Measurements from ENCODE around the gene NPHP4.

The NPHP4 gene

DNA sequence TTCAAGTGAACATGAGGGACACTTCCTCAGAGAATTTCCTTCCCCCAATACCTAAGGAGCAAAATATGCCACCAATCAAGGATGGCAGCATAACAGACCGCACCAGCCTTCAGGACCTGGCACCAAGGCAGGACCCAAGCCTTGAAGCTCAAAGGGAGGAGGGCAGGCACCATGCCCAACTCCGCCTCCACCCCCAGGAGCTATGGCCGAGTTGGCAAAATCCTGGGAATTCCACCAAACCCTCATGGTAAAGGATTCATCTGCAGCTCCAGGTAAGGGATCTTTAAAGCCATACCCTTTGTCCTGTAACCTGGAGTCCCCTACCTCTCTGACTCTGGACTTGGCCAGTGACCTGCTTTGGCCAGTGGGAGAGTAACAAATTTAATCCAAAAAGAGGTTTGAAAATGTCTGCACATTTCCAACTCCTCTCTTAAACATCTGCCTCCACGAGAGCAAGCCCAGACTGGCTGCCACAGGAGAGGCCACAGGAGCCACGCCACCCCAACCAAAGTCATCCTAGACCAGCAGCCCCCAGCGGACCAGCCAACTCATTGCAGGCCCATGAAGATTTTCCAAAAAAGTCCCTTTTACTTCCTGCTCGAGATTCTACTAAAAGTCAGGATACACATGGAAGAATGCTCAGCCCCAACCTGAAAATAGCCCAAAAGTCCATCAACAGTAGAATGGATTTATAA lies 41.9 kb downstream of the NPHP4 start:
- H3K4me3 ChIP-seq (ENCODE audit: low read depth, low read length): no peak overlapping the region
- no peak for DNase-seq (ENCODE audit: low read depth)
- TF ChIP-seq CTCF (IDR thresholded peaks at IDR 0.05; ENCODE audit: control insufficient read depth, extremely low read depth, insufficient read depth): no peak

GRCh38 chr1:5949761-5950100 lies 42.5 kb downstream of the NPHP4 start:
- peak overlapping the region; percentile 19 for H3K4me3 ChIP-seq (ENCODE audit: low read depth, low read length)
- DNase-seq (ENCODE audit: low read depth): no peak
- no peak for TF ChIP-seq CTCF (IDR thresholded peaks at IDR 0.05; ENCODE audit: control insufficient read depth, extremely low read depth, insufficient read depth)

GRCh38 chr1:5949085-5949760 lies 43.0 kb downstream of the NPHP4 start:
- 0 out of 2 replicates have a peak, but pooled peaks have one; percentile 7 for TF ChIP-seq CTCF (IDR thresholded peaks at IDR 0.05; ENCODE audit: control insufficient read depth, extremely low read depth, insufficient read depth)
- DNase-seq (ENCODE audit: low read depth): peak; percentile 68
- H3K4me3 ChIP-seq (ENCODE audit: low read depth, low read length): peak overlapping the region; percentile 19

DNA sequence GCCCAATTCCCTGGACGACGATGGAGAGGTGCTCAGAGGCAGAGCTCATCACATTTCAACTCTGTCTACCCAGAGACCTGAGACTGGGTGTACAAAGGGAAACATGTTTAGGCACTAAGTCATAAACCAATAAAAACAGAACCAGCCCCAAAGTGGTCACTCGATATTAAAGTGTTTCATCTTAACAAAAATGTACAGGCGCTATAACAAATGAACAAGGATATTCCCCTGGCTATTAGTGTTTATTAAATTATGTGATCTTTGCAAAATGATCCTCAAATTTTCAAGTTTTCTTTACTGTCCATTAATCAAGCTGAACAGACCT lies 43.6 kb downstream of the NPHP4 start:
- H3K4me3 ChIP-seq (ENCODE audit: low read depth, low read length): no peak overlapping the region
- TF ChIP-seq CTCF (IDR thresholded peaks at IDR 0.05; ENCODE audit: control insufficient read depth, extremely low read depth, insufficient read depth): no peak
- no peak for DNase-seq (ENCODE audit: low read depth)

- TF ChIP-seq CTCF (IDR thresholded peaks at IDR 0.05; ENCODE audit: control insufficient read depth, extremely low read depth, insufficient read depth): no peak
- H3K4me3 ChIP-seq (ENCODE audit: low read depth, low read length): no peak overlapping the region
These were observed 44.1 kb downstream of the NPHP4 start for GRCh38 chr1:5947978-5948680.

GRCh38 chr1:5947071-5947821 lies 45.0 kb downstream of the NPHP4 start:
- TF ChIP-seq CTCF (IDR thresholded peaks at IDR 0.05; ENCODE audit: control insufficient read depth, extremely low read depth, insufficient read depth): no peak
- DNase-seq (ENCODE audit: low read depth): no peak

More at GRCh38 chr1:5947978-5948680, 44.1 kb downstream of the NPHP4 start:
- no peak for DNase-seq (ENCODE audit: low read depth)

More at GRCh38 chr1:5947071-5947821, 45.0 kb downstream of the NPHP4 start:
- H3K4me3 ChIP-seq (ENCODE audit: low read depth, low read length): no peak overlapping the region
